Neural crest cell (in vitro differentiated cells): Measurements from ENCODE around the gene WNK1. TPM values are rescaled to one million over a fixed set of nuclear protein-coding genes. Genes with fewer than 3 reads are reported as not detected.
A peak's percentile ranks its signal among the peaks of the same experiment; 100 is the strongest.

Experiments
- DNase-seq: peaks from one replicate; pipeline ENCODE4 v3.0.0; 2021; ENCODE audit warnings: low read depth, mixed read lengths, low spot score
- H3K27ac Mint-ChIP-seq: one replicate; pipeline ENCODE4 v1.8.0; 2021; ENCODE audit warnings: mild to moderate bottlenecking, mixed read lengths; ENCODE audit not compliant: unreplicated experiment
- H3K27me3 Mint-ChIP-seq: 2 replicates; pipeline ENCODE4 v1.8.0; 2021; ENCODE audit warnings: low read depth, mild to moderate bottlenecking, mixed read lengths
- H3K36me3 Mint-ChIP-seq: 2 replicates; pipeline ENCODE4 v1.8.0; 2021; ENCODE audit warnings: low read depth, mild to moderate bottlenecking, mixed read lengths
- H3K4me1 Mint-ChIP-seq: 2 replicates; pipeline ENCODE4 v1.8.0; 2021; ENCODE audit warnings: mixed read lengths
- H3K4me3 Mint-ChIP-seq: one replicate; pipeline ENCODE4 v1.8.0; 2021; ENCODE audit warnings: mild to moderate bottlenecking, mixed read lengths
- H3K9me3 Mint-ChIP-seq: 2 replicates; pipeline ENCODE4 v1.8.0; 2021; ENCODE audit warnings: mixed read lengths
- total RNA-seq: library from RNA; stranded (reverse); gene quantifications from 2 replicates; pipeline ENCODE4 v1.2.1, GENCODE V29; 2021
- TF ChIP-seq, protein P1 (sequence below): fragments of 200-600 bp; sonication (generic); conservative IDR thresholded peaks from 2 replicates; pipeline ENCODE4 v1.5.0; 2021; ENCODE audit warnings: antibody characterized with exemption, mild to moderate bottlenecking

The WNK1 gene
- total RNA-seq, 1 donor from 2014 or later = 155 TPM

DNA sequence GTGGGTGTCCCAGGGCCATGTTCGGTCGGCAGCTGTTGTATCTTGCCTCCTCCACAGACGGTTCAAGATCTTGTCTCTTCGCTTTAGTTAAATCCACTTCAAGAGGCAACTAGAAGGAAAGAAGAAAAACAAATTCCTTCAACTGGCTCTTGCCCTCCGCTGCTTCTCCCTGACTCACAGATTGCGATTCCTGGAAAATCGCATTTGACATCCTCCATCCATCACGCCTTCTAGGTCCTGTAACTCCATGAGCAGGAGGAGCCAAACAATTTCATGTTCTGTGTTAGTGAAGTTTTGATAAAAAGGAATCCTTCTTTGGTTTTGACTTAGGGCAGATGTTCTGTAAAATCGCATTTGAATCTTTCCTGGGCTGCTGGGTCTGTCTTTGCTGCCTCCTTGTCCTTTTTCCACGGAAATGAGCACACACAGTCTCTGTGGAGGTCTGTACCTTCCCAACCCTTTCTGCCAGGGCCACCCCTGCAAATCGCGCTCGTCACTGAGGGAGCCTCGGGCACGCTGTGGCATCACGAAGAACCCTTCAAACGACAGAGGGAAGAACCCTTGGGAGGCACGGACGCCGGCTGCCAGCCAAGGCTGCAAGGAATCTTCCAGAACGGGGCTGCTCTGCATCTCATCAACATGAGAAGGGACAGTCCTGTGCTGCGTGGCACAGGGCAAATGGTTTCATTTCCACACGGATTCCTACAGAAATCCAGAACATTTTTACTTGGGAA, 164.5 kb downstream of the WNK1 start:
- TF ChIP-seq, protein P1, sequence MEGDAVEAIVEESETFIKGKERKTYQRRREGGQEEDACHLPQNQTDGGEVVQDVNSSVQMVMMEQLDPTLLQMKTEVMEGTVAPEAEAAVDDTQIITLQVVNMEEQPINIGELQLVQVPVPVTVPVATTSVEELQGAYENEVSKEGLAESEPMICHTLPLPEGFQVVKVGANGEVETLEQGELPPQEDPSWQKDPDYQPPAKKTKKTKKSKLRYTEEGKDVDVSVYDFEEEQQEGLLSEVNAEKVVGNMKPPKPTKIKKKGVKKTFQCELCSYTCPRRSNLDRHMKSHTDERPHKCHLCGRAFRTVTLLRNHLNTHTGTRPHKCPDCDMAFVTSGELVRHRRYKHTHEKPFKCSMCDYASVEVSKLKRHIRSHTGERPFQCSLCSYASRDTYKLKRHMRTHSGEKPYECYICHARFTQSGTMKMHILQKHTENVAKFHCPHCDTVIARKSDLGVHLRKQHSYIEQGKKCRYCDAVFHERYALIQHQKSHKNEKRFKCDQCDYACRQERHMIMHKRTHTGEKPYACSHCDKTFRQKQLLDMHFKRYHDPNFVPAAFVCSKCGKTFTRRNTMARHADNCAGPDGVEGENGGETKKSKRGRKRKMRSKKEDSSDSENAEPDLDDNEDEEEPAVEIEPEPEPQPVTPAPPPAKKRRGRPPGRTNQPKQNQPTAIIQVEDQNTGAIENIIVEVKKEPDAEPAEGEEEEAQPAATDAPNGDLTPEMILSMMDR = no peak
- Mint-ChIP-seq H3K4me1 (no peaks in the 10 kb centered on the region), H3K36me3 (peaks cover 35% of the 10 kb centered on the region), H3K27me3 (no peaks in the 10 kb centered on the region), H3K4me3 (no peak overlapping the region), H3K27ac (peak overlapping the region; percentile 90), H3K9me3 (no peaks in the 10 kb centered on the region)
- no peak for DNase-seq

DNA sequence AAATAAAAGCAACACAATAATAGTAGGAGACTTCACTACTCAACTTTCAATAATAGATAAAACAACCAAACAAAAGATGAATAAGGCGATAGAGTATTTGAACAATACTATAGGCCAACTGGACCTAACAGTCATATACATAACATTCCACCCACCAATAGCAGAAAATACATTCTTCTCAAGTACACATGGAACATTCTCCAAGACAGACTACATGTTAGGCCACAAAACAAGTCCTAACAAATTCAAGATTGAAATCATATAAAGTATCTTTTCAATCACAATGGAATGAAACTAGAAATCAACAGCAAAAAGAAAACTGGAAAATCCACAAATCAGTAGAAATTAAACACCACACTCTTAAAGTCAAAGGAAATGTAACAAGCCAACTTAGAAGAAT, 168.3 kb downstream of the WNK1 start:
- no peak overlapping the region for H3K27ac Mint-ChIP-seq
- H3K9me3 Mint-ChIP-seq = no peaks in the 10 kb centered on the region
- H3K4me1 Mint-ChIP-seq = no peaks in the 10 kb centered on the region
- DNase-seq = no peak
- TF ChIP-seq, protein P1 = no peak
- no peak overlapping the region for H3K4me3 Mint-ChIP-seq
- H3K27me3 Mint-ChIP-seq = no peaks in the 10 kb centered on the region
- peaks cover 31% of the 10 kb centered on the region for H3K36me3 Mint-ChIP-seq

DNA sequence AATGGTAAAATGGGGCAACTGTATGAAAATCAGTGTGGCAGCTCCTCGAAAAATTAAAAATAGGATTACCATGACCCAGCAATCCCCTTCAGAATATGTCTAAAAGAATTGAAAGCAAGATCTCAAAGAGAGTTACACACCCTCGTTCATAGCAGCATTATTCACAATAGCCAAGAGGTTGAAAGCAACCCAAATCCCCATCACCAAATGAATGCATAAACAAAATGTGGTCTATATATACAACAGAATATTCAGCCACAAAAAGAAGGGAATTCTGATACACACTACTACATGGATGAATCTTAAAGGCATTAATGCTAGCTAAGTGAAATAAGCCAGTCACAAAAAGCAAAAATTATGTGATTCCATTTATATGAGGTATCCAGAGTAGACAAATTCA, 169.9 kb downstream of the WNK1 start:
- Mint-ChIP-seq H3K4me1 (no peaks in the 10 kb centered on the region), H3K27ac (no peak overlapping the region), H3K36me3 (peaks cover 29% of the 10 kb centered on the region), H3K27me3 (no peaks in the 10 kb centered on the region), H3K4me3 (no peak overlapping the region), H3K9me3 (no peaks in the 10 kb centered on the region)
- DNase-seq = no peak
- TF ChIP-seq, protein P1 = no peak

DNA sequence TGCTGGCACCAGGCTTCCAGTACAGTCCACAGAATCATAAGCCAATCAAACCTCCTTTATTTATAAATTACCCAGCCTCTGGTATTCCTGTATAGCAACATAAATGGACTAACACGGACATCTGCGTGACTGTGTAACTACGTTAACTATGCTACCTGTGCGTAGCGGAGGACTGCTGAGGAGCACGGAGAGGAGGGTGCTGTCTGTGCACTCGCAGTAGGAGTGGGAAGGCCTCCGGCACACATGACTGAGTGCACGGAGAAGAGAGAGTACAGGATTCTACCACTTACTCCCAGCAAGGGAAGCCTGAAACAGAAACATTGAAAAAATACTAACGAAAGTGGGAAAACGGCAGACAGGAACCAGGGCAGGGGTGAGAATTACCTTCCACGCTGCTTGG, 174.3 kb downstream of the WNK1 start:
- Mint-ChIP-seq H3K27me3 (no peaks in the 10 kb centered on the region), H3K4me1 (no peaks in the 10 kb centered on the region), H3K9me3 (no peaks in the 10 kb centered on the region), H3K36me3 (peaks cover 22% of the 10 kb centered on the region), H3K27ac (no peak overlapping the region), H3K4me3 (no peak overlapping the region)
- TF ChIP-seq, protein P1 = no peak
- DNase-seq = no peak

DNA sequence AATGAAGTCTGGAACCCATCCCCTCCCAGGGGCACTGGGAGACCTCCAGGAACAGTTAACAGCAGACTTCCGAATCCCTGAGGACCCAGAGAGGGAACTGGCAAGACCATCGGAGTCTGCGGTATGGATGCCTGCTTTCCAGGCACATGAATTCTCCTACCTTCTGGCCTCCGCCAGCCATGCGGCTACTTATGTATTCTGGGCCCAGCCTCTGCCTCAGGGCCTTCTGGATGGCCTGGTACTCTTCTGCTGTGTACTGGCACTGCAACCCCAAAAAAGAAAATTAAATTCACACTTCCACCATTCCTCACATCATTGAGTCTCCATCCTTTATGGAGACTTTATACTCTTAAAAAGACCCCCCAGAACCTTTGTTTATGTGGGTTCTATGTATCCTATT, 178.7 kb downstream of the WNK1 start:
- Mint-ChIP-seq H3K27me3 (no peaks in the 10 kb centered on the region), H3K4me3 (no peak overlapping the region), H3K4me1 (no peaks in the 10 kb centered on the region), H3K9me3 (no peaks in the 10 kb centered on the region), H3K36me3 (peaks cover 16% of the 10 kb centered on the region), H3K27ac (no peak overlapping the region)
- TF ChIP-seq, protein P1 = no peak
- no peak for DNase-seq
